NCI-H2107 treated with DMSO at 0.1 percent for 48 hours (cell line): ENCODE data around the gene TIMP2.

Experiments used
- DNase-seq: peaks from one replicate; lab custom pipeline; 2025; ENCODE audit not compliant: unreplicated experiment; lab: John Stamatoyannopoulos, UW

Gene TIMP2

DNA sequence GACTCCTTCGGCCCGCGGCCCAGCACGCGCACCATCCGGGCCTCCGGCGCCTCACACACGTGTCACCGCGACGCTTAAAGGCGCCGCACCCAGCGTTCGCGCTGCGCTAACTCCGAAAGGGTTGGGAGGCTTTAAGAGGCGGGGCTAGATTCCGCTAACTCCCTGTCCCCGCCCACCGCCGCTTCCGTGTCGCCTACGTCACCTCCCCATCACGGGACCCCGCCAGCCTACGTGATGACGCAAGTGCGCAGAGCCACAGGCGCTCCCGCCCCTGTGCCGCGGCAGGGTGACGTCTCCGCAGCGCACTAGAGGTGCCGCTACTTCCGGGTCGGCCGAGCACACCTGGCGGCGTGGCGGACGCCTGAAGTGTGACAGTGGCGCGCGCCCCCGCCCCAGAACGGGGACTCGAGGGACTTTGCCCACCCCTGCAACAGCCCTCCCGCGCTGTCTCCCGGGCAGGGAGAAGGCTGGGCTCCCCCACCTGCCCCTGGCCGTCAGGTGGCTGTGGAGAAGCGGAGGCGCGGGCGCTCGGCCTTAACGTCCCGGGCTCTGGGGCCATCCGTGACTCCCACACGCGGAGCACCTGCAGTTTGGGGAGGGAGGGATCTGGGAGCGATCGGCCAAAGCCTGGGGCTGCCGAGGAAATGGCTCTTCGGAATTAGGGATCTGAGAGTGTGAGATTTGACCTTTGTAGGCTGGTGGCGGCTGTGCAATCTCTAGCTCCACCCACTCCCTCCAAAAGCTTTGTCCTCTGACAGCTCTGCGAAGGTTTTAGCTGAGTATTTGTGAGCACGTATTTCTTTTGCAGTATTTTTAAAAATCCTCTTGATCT is 84.2 kb downstream of the TIMP2 start, which contains the start of gene USP36:
Gene USP36, minus strand, starts transcription at position 35 of the 832 bp plus-strand sequence. CDS start 4,451 bp downstream, outside the sequence.
- DNase-seq, result peak; percentile 91

DNA sequence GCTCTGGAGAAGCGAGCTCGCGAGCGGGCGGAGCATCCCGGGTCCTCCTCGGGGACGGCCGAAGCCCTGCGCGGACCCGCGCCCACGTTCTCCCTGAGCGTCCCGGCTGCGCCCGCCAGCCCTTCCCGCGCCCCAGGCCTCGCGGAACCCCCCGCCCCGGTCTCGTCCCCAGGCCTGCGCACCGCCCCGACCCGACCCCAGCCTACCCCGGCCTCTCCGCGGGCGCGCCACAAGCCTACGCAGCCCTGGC is 84.7 kb downstream of the TIMP2 start:
- no peak for DNase-seq

DNA sequence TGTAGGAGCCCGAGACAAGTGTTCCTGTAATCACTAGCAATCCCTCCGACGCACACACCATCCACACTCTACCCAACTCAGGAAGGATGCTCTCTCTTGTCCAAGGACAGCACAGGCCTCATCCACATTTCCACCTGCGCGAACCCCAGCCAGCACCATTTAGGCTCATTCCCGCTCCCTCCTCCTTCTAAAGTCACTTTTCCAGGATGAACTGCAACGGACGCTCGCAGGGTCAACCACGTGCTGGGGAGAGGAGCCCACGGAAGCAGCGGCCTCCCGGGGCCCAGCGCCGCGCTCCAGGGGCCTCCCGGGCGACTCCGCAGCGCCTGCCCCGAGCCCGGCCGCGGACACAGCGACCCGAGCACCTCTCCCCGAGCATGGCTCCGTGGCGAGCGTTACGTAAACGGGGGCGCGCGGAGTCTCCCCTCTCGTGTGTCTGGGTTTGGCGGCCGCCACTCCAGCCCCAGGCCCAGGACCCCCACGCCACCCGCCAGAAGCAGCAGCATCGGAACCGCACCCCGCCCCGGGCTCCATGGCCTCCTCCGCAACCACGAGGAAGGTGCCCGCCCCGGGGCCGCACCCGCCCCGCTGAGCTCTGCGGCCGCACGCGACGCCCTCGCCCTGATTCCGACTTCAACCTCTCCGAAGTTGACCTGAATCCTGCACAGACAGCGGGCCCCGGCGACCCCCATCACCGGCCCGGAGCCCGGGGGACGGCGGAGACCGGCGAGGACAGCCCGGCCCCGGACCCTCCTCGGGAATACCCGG is 85.2 kb downstream of the TIMP2 start:
- DNase-seq, result no peak

DNA sequence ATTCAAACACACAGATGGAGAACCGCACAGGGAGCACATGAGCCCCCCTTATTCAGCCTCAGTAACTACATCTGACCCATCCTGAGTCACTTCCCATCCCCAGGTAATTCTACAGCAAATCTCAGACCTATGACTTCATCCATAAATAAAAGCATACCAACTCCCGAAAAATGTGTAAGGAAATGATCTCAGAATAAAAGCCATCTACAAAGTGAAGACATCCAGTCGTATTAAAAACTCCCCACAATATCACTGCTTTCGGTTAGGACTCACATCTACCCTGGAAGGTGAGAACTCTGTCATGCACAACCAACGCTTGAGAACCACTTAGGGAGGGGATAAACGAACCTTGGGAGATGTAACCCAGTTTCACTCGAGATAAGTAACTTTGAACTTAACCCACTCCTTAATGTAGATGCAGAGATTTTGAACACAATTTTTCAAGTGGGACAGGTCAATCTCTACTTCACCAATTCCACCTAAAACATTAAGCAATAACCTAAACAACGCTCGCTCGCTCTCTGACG is 85.9 kb downstream of the TIMP2 start:
- DNase-seq, result no peak

DNA sequence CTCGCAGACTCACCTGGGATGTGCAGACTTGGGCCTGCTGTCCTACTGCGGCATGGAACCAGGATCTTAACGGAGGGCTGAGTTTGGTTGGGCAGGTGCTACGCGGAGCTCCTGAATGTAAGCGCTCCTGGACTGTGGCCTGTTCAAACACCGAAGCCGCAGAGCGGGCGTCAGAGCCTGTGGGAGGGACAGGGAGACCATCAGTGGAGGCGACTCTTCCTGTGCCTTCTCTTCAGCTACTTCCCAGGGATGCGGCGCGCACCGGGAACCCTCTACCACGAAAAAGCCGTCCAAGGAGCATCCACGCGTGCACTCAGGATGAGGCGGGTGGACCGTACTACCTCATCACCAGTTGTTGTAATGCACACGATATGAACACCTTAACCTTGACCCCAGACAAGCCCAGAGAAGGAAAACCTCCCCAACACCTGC is 86.6 kb downstream of the TIMP2 start:
- peak; percentile 32 for DNase-seq

DNA sequence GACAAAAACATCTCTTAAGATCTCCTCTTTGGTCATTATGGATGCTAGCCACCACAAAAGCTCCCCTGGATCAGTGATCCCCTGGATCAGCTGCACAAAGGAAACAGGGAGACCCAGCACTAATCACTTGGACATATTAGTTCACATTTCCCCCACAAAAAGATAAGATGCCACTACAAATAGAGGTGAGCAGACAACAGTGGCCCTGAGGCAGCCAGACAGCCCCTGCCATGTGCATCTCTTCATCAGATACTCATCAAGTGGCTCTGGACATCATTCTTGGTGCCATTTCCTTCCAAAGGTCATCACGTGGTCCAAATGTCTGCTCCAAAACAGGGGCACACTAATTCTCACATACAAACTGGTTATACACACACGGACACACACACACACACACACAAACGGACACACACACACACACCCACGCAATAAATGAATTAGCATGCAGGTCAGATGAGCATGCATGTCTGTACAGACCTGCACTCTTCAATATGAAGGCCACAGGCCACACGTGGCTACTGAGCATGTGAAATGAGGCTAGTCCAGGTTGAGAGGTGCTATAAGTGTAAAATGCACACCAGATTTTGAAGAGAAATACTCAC is 88.7 kb downstream of the TIMP2 start:
- no peak for DNase-seq

DNA sequence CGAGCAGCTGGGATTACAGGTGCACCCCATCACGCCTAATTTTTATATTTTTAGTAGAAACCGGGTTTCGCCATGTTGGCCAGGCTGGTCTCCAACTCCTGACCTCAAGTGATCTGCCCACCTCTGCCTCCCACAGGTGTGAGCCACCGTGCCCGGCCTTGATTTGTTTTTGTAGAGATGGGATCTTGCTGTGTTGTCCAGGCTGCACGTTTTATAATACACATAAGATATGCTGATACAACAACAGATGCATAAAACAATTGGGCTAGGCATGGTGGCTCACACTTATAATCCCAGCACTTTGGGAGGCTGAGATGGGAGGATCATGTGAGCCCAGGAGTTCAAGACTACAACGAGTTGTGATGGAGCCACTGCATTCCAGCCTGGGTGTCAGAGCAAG is 90.6 kb downstream of the TIMP2 start:
- no peak for DNase-seq

DNA sequence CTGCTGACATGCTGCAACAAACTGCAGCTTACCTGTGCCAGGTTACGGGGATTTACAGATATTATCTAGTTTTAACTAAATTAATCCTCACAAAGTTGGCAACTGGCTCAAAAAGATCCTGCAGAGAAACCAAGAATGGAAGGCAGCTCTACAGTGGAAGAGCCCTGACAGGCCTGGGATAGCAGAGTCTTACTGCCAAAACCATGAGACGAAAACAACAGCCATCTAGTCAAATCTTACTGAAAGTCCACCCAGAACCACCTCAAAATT is 92.7 kb downstream of the TIMP2 start:
- no peak for DNase-seq

DNA sequence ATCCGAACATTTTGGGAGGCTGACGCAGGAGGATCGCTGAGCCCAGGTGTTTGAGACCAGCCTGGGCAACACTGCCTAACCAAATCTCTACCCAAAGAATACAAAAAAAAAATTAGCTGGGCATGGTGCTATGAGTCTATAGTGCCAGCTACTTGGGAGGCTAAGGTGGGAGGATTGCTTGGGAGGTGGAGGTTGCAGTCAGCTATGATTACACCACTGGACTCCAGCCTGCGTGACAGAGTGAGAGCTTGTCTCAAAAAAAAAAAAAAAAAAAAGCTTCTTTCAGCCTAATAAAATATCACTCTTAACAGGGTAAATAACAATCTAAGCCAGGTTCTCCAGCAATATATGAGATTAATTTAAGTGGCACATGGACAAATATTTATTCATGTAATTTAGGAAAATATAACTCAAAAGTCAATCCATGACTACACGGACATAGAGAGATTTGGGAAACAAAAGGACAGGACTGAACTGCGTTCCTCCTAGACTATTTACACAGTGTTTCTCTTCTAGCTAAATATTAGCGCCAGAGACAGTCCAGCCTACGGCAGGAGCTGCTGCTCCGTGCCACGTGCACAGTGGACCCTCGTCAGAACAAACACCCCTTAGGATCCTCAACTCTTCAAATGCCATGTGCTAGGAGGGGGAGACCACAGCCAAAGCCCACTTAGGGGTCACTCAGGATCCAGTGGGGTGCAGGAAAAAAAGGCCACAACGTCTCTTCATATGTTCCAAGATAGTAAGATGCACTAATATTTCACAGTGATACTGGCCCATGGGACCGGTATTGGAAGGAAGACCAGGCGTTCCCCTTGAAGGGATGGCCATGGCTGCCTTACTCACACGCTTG is 93.3 kb downstream of the TIMP2 start:
- DNase-seq, result no peak

DNA sequence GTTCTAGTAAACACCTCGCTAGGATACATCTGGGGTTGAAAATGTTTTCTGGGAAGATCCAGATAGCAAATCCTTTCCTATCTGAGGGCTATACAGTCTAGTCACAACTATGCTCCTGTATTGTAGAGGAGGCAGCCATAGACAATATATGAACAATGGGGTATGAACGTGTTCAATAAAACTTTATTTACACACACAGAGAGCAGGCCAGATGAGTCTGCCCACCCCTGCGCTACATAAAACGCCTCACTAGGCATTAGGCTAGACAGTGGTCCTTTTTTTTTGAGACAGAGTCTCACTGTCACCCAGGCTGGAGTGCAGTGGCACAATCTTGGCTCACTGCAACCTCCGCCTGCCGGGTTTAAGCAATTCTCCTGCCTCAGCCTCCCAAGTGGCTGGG is 95.7 kb downstream of the TIMP2 start:
- DNase-seq, result no peak

DNA sequence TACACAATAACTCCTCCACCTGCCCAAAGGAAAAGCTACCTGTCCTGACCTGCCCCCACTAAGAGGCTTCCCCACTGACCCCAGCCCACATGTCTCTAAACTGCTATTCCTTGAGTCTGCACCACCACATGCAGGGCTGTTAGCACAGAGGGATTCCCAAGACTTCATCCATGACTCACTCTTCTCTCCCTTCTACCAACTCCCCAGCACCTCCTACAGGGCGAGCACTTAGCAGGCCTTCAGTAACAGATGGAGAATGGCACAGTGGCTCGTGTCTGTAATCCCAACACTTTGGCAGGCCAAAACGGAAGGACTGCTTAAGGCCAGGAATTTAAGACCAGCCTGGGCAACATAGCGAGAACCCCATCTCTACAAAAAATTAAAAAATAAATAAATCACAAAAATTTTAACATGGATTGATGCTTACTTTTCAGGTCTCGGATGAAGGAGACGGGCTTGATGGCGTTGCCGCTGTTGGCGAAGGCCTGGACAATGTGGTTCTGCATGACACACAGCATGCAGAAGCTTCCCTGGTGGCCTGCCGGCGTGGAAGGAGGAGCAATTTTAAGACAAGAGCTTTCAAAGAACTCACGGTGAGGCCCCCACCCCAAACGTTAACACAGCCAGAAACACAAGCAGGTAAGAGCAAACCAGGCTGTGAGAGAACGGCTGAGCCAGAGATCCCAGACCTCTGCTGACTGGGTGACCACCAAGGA is 96.6 kb downstream of the TIMP2 start:
- no peak for DNase-seq

DNA sequence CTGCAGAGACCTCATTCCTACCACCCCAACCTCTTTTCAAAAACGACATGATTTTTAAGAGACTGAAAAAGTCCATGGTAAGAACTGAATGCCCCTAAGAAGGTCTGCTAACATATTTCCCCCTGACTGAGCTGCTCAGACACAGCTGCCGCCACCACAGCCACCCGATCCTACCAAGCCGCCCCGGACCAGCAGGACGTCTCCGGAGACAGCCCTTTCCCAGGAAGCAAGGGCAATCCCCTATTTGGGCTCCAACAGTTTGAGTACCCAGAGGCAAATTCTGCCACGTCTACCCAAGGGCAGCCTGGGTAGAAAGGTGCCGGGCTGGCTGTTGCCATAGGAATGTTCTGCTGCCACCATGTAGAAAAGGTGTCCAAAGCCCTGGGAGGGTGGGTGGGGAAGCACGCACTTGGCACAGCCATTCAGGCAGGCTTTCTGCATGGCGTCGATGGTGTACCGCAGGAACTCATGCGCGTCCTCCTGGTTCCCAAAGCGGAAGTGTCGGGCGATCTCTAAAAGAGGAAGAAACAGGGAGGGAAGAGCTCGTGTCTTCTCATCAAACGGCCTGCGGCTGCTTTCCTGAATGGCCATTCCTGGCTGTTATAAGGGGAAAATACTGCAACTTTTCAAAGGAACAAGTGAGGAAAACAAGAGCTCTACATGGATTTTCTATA is 98.2 kb downstream of the TIMP2 start:
- DNase-seq, result no peak

DNA sequence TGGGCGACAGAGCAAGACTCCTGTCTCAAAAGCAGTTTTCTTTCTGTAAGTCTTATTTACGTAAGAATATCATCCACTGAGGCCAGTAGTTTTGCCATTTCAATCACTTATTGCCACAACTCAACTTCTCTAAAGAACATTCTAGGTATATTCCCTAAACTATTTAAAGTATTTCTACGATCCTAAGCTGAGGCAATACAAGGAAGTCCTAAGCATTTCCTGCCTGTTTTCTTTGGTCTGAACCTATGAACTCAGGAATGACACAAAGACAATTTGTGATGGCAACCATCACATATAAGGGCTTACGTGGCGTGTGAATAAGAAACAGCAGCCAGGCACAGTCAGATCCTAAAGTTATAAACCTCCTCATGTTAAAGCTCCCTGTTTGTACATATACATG is 98.8 kb downstream of the TIMP2 start:
- DNase-seq, result no peak

DNA sequence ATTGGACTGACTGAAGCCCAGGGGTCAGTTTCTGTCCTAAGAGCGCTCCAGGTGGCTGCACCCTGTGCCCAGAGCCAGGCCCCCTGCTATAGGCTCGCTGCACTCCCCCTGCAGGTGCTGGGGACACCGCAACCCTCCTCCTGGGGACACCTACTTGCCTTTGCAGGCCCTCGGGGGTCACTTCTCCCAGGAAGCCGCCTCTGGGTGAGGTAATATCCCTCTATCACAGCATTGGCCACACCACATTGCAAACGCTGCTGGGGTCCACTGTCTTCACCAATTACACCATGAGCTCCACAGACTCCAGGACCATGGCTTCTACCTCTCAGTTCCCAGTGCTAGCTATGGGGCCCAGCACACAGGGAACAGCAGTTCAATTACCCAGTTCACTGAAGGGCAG is 99.5 kb downstream of the TIMP2 start:
- DNase-seq, result no peak

DNA sequence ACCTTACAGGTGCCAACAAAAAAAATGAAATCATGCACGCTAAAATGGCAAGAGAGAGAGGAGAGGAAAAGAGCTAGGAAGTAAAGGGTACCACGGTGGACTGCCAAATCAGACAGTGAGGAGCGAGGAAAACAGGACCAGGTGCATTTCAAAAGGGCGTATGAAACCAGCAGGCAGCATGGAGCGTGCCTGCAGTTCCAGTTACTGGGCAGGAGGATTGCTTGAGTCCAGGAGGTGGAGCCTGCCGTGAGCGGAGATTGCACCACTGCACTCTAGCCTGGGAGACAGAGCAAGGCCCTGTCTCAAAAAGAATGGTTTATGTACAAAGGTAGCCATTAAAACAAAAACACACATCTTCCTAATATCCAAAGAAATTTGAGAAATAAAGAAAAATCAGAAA is 100.9 kb downstream of the TIMP2 start:
- no peak for DNase-seq

DNA sequence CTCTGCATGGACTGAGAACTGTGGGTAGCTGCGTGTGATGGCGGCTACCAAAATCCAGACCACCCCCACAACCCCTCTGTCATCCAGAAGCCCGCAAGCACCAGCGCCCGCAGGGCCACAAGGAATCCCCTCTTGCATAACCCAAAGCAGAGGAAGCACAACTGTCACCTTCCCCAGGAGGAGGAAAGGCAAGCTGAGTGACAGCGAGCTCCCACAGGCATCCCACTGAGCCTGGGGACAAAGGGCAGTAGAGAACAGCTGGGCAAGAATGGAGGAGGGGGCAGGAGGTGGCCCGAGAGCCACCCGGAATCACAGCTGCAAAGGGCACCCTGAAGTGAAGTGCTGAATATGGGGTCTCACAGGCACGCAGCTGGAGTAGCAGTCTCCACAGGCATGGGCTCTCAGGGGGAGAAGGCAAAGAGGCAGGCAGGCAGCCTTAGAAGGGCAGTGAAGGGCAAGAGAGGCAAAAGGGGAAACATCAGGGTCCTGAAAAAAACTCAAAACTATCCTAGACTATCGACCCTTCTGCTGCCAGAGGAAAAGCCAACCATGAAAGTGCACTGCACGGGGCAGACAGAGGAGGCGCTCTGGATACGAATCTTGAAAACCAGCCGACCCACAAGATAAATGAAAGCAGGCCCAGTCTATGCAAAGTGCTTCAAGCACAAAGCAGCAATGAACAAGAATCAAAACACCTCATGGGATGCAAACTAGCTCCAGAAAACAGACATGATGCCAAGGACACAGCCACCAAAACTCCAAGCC is 101.7 kb downstream of the TIMP2 start:
- no peak for DNase-seq

DNA sequence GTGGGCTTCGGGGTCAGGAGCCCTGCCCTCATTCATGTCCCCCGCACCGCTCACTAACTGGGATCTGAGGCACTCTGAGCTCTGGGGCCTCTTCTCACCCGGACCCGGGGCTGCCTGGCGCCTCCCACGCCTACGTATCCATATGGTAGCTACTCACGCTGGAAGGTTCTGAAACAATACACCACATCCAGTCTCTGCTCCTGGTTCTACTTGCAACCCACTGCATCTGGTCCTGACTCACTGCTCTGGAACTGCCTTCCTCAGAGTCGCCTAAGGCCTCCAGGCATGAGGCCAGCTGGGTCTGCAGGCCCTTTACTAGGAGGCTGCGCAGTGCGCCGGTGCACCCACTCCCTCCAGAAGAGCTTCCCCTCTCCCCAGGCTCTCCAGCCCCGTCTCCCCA is 102.6 kb downstream of the TIMP2 start:
- no peak for DNase-seq

DNA sequence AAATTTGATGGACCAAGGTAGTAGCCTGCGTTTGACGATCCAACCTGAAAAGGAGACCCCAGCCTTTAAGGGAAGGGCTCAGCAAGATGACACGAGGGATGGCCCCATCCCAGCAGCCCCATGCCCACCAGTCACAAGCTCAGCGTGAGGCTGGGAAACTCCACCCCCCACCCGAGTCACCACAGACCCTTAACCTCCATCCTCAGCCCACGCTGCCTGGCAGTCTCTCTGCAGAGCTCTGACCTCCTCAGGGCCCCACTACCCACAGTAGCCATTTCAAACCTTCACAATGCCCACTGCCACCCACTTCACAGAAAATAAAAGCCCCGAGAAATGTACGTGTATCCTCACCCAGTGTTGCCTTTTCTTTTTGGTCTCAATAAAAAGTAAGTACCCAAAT is 103.2 kb downstream of the TIMP2 start:
- no peak for DNase-seq

DNA sequence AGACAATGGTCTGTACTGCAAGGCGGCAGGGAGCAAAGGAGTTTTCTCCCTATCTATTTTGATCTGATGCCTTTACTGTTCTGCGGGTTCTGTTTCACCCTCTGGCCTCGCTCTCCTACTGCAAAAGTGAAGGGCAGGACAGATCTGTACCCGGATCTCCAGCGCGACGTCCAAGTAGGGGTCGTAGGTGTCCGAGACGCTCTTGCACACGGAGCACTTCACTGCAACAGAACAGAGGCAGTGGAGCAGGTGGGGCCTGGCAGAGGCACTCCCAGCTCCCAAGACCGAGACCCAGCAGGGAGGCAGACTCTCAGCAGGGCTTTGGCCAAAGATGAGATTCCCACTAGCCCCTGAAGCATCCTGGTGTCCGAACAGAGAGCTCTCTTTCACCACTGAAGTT is 104.3 kb downstream of the TIMP2 start:
- DNase-seq, result no peak
